Diencephalon (tissue), 1 donor: ENCODE results near the gene TMEM239. TPM values are rescaled to one million over a fixed set of nuclear protein-coding genes. Genes with fewer than 3 reads are reported as not detected.

ENCODE experiments used
- total RNA-seq: library from RNA; depleted of rRNA; stranded (reverse); fragments of >200 nt; gene quantifications from one replicate; pipeline ENCODE4 v1.2.3, GENCODE V29; 2014

Gene TMEM239
- total RNA-seq: not detected

GRCh38 chr20:2816030-2816582 lies at the start of gene TMEM239:
Gene TMEM239 (plus strand): TSS chr20:2816364. CDS start chr20:2816555, 191 bp downstream.

GRCh38 chr20:2800521-2801285 lies 15.5 kb upstream of the TMEM239 start, which contains the start of gene CPXM1:
Gene CPXM1 (minus strand): TSS chr20:2800627. CDS start chr20:2800572, 55 bp downstream.

GRCh38 chr20:2814587-2815051 lies 1.5 kb upstream of the TMEM239 start, which contains the start of gene C20orf141:
Gene C20orf141 (plus strand): TSS chr20:2814987. CDS start chr20:2815185, 198 bp downstream.

GRCh38 chr20:2840138-2840966 lies 24.2 kb downstream of the TMEM239 start, which contains the start of the genes PCED1A and VPS16:
Gene PCED1A (minus strand): TSS chr20:2840655. CDS start chr20:2839912, 743 bp downstream.
Gene VPS16 (plus strand): TSS chr20:2840745. CDS start chr20:2840775, 30 bp downstream.

Other genes with a start within 250 kb of the TMEM239 start
- 127 TPM for gene NOP56, start 163.7 kb upstream of the TMEM239 start, total RNA-seq
- gene IDH3B, start 152.1 kb upstream of the TMEM239 start, total RNA-seq: 69.7 TPM
- 15.7 TPM for gene EBF4, start 123.6 kb upstream of the TMEM239 start, total RNA-seq
- gene CPXM1, start 15.7 kb upstream of the TMEM239 start, total RNA-seq: 12.0 TPM
- gene C20orf141, start 1.4 kb upstream of the TMEM239 start, total RNA-seq: not detected
- 18.0 TPM for gene PCED1A, start 24.3 kb downstream of the TMEM239 start, total RNA-seq
- 44.5 TPM for gene VPS16, start 24.4 kb downstream of the TMEM239 start, total RNA-seq
- gene PTPRA, start 57.1 kb downstream of the TMEM239 start, total RNA-seq: 175 TPM
- gene GNRH2, start 227.3 kb downstream of the TMEM239 start, total RNA-seq: not detected
- 31.4 TPM for gene MRPS26, start 229.7 kb downstream of the TMEM239 start, total RNA-seq